ENCODE results near the gene IQCH. TPM values are rescaled to one million over a fixed set of nuclear protein-coding genes. Genes with fewer than 3 reads are reported as not detected.
A peak's percentile ranks its signal among the peaks of the same experiment; 100 is the strongest.
"Not testable (repeated sequence)": the region's sequence is repeated elsewhere in the genome, so short reads cannot be mapped to it uniquely, and the experiment has no call there.

Gene IQCH
- total RNA-seq, 1 experiment from 2014 or later, result 2.4 TPM

GRCh38 chr15:67253101-67253500, 1.5 kb upstream of the IQCH start:
- H3K27me3 Mint-ChIP-seq (ENCODE audit: insufficient read depth, unreplicated experiment), result no peaks in the 10 kb centered on the region
- no TSS peak for BruUV-seq (replicated peaks)
- H3K4me1 Mint-ChIP-seq (ENCODE audit: low read depth, unreplicated experiment), result peaks cover 6% of the 10 kb centered on the region
- ChIA-PET CTCF (no interaction called here), POLR2A (interaction anchor here (0.6 kb wide), 1 partner anchor 587 kb away, joined by 15 read pairs; no protein-coding TSS in a partner anchor)
- H3K9me3 Mint-ChIP-seq (ENCODE audit: unreplicated experiment), result no peaks in the 10 kb centered on the region
- peaks cover 12% of the 10 kb centered on the region for H3K36me3 Mint-ChIP-seq (ENCODE audit: insufficient read depth, unreplicated experiment)
- Histone ChIP-seq H3K4me3 (ENCODE audit: low read depth, low read length) (peak overlapping the region; percentile 95), H3K36me3 (ENCODE audit: control insufficient read depth, insufficient read depth, low read length) (no peaks in the 10 kb centered on the region), H3K9me3 (no peaks in the 10 kb centered on the region), H3K27me3 (replicated peaks; ENCODE audit: control insufficient read depth, insufficient read depth, low read length) (no peaks in the 10 kb centered on the region), H3K4me1 (no peaks in the 10 kb centered on the region; the same call in 1 of the 2 replicates)
- intact Hi-C loops (cut with micrococcal nuclease; ENCODE audit: unreplicated experiment), result no loop called here
- DNase-seq, result no peak
- TF ChIP-seq CTCF (IDR thresholded peaks at IDR 0.05; ENCODE audit: insufficient read depth in 1 of 2, low read depth in 1 of 2, low read length in 1 of 2, severe bottlenecking in 1 of 2, unreplicated experiment in 1 of 2), result no peak
- H3K4me3 Mint-ChIP-seq (ENCODE audit: unreplicated experiment), result peak overlapping the region; percentile 98
- peak overlapping the region; percentile 98 for H3K27ac Mint-ChIP-seq (ENCODE audit: unreplicated experiment)

GRCh38 chr15:67253549-67254237, 893 bp upstream of the IQCH start:
- Histone ChIP-seq H3K27me3 (replicated peaks; ENCODE audit: control insufficient read depth, insufficient read depth, low read length) (no peaks in the 10 kb centered on the region), H3K4me3 (ENCODE audit: low read depth, low read length) (peak overlapping the region; percentile 95), H3K9me3 (no peaks in the 10 kb centered on the region), H3K36me3 (ENCODE audit: control insufficient read depth, insufficient read depth, low read length) (no peaks in the 10 kb centered on the region), H3K4me1 (no peaks in the 10 kb centered on the region; the same call in 1 of the 2 replicates)
- intact Hi-C loops (cut with micrococcal nuclease; ENCODE audit: unreplicated experiment), result no loop called here
- POLR2A ChIA-PET, result interaction anchor here (0.6 to 1.0 kb wide), 2 partner anchors 75 to 588 kb away, joined by 3 to 15 read pairs; no protein-coding TSS in a partner anchor
- peaks cover 12% of the 10 kb centered on the region for H3K36me3 Mint-ChIP-seq (ENCODE audit: insufficient read depth, unreplicated experiment)
- no peak for DNase-seq
- no peaks in the 10 kb centered on the region for H3K9me3 Mint-ChIP-seq (ENCODE audit: unreplicated experiment)
- H3K27me3 Mint-ChIP-seq (ENCODE audit: insufficient read depth, unreplicated experiment), result no peaks in the 10 kb centered on the region
- TF ChIP-seq CTCF (IDR thresholded peaks at IDR 0.05; ENCODE audit: insufficient read depth in 1 of 2, low read depth in 1 of 2, low read length in 1 of 2, severe bottlenecking in 1 of 2, unreplicated experiment in 1 of 2), result no peak
- CTCF ChIA-PET, result interaction anchor here (0.6 kb wide), 1 partner anchor 47 kb away, joined by 7 read pairs; no protein-coding TSS in a partner anchor
- BruUV-seq (replicated peaks), result TSS peak; percentile 60
- peak overlapping the region; percentile 98 for H3K27ac Mint-ChIP-seq (ENCODE audit: unreplicated experiment)
- H3K4me1 Mint-ChIP-seq (ENCODE audit: low read depth, unreplicated experiment), result peaks cover 6% of the 10 kb centered on the region
- H3K4me3 Mint-ChIP-seq (ENCODE audit: unreplicated experiment), result peak overlapping the region; percentile 98

- H3K4me3 Mint-ChIP-seq (ENCODE audit: unreplicated experiment), result peak overlapping the region; percentile 98
- no peaks in the 10 kb centered on the region for H3K27me3 ChIP-seq (replicated peaks; ENCODE audit: control insufficient read depth, insufficient read depth, low read length)
- DNase-seq, result no peak
- ChIA-PET POLR2A (no interaction called here), CTCF (no interaction called here)
- BruUV-seq (replicated peaks), result no TSS peak
- no peaks in the 10 kb centered on the region for H3K9me3 Mint-ChIP-seq (ENCODE audit: unreplicated experiment)
- H3K4me1 Mint-ChIP-seq (ENCODE audit: low read depth, unreplicated experiment), result peaks cover 6% of the 10 kb centered on the region
- no peak overlapping the region for H3K4me3 ChIP-seq (ENCODE audit: low read depth, low read length)
- no peaks in the 10 kb centered on the region for H3K9me3 ChIP-seq
- H3K36me3 Mint-ChIP-seq (ENCODE audit: insufficient read depth, unreplicated experiment), result peaks cover 12% of the 10 kb centered on the region
- no peaks in the 10 kb centered on the region for H3K36me3 ChIP-seq (ENCODE audit: control insufficient read depth, insufficient read depth, low read length)
- intact Hi-C loops (cut with micrococcal nuclease; ENCODE audit: unreplicated experiment), result no loop called here
- no peak overlapping the region for H3K27ac Mint-ChIP-seq (ENCODE audit: unreplicated experiment)
- no peak for TF ChIP-seq CTCF (IDR thresholded peaks at IDR 0.05; ENCODE audit: insufficient read depth in 1 of 2, low read depth in 1 of 2, low read length in 1 of 2, severe bottlenecking in 1 of 2, unreplicated experiment in 1 of 2)
- H3K4me1 ChIP-seq, result no peaks in the 10 kb centered on the region; the same call in 1 of the 2 replicates
- no peaks in the 10 kb centered on the region for H3K27me3 Mint-ChIP-seq (ENCODE audit: insufficient read depth, unreplicated experiment)
These were observed 1.5 kb downstream of the IQCH start for GRCh38 chr15:67256051-67256450.

GRCh38 chr15:67258412-67258811, 3.8 kb downstream of the IQCH start:
- H3K27me3 Mint-ChIP-seq (ENCODE audit: insufficient read depth, unreplicated experiment); H3K36me3 ChIP-seq (ENCODE audit: control insufficient read depth, insufficient read depth, low read length); DNase-seq; intact Hi-C loops (cut with micrococcal nuclease; ENCODE audit: unreplicated experiment); H3K4me1 ChIP-seq; H3K4me3 Mint-ChIP-seq (ENCODE audit: unreplicated experiment); H3K27ac Mint-ChIP-seq (ENCODE audit: unreplicated experiment); BruUV-seq (replicated peaks); H3K4me1 Mint-ChIP-seq (ENCODE audit: low read depth, unreplicated experiment); H3K9me3 ChIP-seq; CTCF ChIA-PET; POLR2A ChIA-PET; H3K9me3 Mint-ChIP-seq (ENCODE audit: unreplicated experiment); H3K4me3 ChIP-seq (ENCODE audit: low read depth, low read length); H3K27me3 ChIP-seq (replicated peaks; ENCODE audit: control insufficient read depth, insufficient read depth, low read length): not testable (repeated sequence)
- H3K36me3 Mint-ChIP-seq (ENCODE audit: insufficient read depth, unreplicated experiment), result peaks cover 12% of the 10 kb centered on the region
